ENCODE data around the gene SCN10A. TPM values are rescaled to one million over a fixed set of nuclear protein-coding genes. Genes with fewer than 3 reads are reported as not detected.

The SCN10A gene
- total and polyA plus RNA-seq, 9 of the 15 experiments (the other 6 are each of a cell fraction or from before 2014, with no cell fraction given): not detected

GRCh38 chr3:38725726-38726419, 90.1 kb downstream of the SCN10A start (continued):
- TF ChIP-seq ZNF512 (tag; IDR thresholded peaks at IDR 0.05): no peak
- peak; percentile 86 for TF ChIP-seq SAP30 (IDR thresholded peaks at IDR 0.05; ENCODE audit: borderline replicate concordance, insufficient read depth, low read depth, low read length, poor library complexity, severe bottlenecking)
- TF ChIP-seq MCM3 (IDR thresholded peaks at IDR 0.05): no peak
- no peak for TF ChIP-seq CREB1 (IDR thresholded peaks at IDR 0.05)
- no peak for TF ChIP-seq CREB1 (CRISPR knock-in tag; IDR thresholded peaks at IDR 0.05)
- TF ChIP-seq KHSRP (IDR thresholded peaks at IDR 0.05): no peak
- TF ChIP-seq EHMT2 (IDR thresholded peaks at IDR 0.05): no peak
- no peak for TF ChIP-seq SRSF7 (optimal IDR thresholded peaks at IDR 0.05; ENCODE audit: low read depth, low read length)
- no peak for TF ChIP-seq BMI1 (IDR thresholded peaks at IDR 0.05; ENCODE audit: low read length)
- no peak for TF ChIP-seq MAX (CRISPR knock-in tag; IDR thresholded peaks at IDR 0.05)
- no peak for TF ChIP-seq ZNF584 (CRISPR knock-in tag; IDR thresholded peaks at IDR 0.05; ENCODE audit: low read depth)
- no peak for TF ChIP-seq SNRNP70 (optimal IDR thresholded peaks at IDR 0.05; ENCODE audit: low read depth, low read length)
- TF ChIP-seq ZBTB26 (CRISPR knock-in tag; IDR thresholded peaks at IDR 0.05): no peak
- TF ChIP-seq U2AF1 (optimal IDR thresholded peaks at IDR 0.05; ENCODE audit: low read depth, low read length): no peak
- TF ChIP-seq MAFF (IDR thresholded peaks at IDR 0.05; ENCODE audit: low read length): no peak
- TF ChIP-seq FOXJ3 (CRISPR knock-in tag; IDR thresholded peaks at IDR 0.05): no peak
- TF ChIP-seq NR0B1 (IDR thresholded peaks at IDR 0.05; ENCODE audit: partially characterized antibody): no peak
- TF ChIP-seq MTA2 (IDR thresholded peaks at IDR 0.05; ENCODE audit: low read depth): peak; percentile 75
- no peak for TF ChIP-seq NEUROD1 (IDR thresholded peaks at IDR 0.05; ENCODE audit: borderline replicate concordance, low read depth, low read length, partially characterized antibody)
- TF ChIP-seq ZNF174 (CRISPR knock-in tag; IDR thresholded peaks at IDR 0.05): no peak
- no peak for TF ChIP-seq RBM39 (optimal IDR thresholded peaks at IDR 0.05; ENCODE audit: low read depth, low read length)
- peak; percentile 81 for TF ChIP-seq CREM (IDR thresholded peaks at IDR 0.05; ENCODE audit: low read depth)
- no peak for TF ChIP-seq ARID3B (CRISPR knock-in tag; IDR thresholded peaks at IDR 0.05; ENCODE audit: borderline replicate concordance)
- TF ChIP-seq RBM22 (IDR thresholded peaks at IDR 0.05; ENCODE audit: low read depth, low read length, poor library complexity, severe bottlenecking): no peak
- no peak for TF ChIP-seq MTA3 (IDR thresholded peaks at IDR 0.05; ENCODE audit: borderline replicate concordance)
